ENCODE results near the gene ZNF48.

DNA sequence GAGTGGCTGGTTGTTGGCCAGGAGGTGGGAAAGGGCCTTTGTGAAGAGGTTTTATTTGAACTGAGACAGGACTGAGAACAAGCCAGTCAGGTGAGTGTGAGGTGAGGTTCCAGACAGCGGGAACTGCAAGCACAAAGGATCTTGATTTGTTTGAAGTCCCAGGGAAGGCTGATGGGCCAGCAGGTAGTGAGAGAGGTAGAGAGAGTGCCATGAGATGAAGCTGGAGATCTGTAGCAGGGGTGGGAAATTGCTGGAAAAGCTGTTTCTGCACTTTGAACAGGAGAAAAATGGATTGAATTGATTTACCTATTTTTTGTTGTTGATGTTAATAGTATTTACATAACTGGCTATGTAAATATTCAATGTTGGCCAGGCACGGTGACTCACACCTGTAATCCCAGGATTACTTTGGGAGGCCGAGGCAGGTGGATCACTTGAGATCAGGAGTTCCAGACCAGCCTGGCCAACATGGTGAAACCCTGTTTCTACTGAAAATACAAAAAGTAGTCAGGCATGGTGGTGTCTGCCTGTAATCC, 42.4 kb downstream of the ZNF48 start:
- TF ChIP-seq, protein P1, sequence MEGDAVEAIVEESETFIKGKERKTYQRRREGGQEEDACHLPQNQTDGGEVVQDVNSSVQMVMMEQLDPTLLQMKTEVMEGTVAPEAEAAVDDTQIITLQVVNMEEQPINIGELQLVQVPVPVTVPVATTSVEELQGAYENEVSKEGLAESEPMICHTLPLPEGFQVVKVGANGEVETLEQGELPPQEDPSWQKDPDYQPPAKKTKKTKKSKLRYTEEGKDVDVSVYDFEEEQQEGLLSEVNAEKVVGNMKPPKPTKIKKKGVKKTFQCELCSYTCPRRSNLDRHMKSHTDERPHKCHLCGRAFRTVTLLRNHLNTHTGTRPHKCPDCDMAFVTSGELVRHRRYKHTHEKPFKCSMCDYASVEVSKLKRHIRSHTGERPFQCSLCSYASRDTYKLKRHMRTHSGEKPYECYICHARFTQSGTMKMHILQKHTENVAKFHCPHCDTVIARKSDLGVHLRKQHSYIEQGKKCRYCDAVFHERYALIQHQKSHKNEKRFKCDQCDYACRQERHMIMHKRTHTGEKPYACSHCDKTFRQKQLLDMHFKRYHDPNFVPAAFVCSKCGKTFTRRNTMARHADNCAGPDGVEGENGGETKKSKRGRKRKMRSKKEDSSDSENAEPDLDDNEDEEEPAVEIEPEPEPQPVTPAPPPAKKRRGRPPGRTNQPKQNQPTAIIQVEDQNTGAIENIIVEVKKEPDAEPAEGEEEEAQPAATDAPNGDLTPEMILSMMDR (IDR thresholded peaks at IDR 0.05): no peak
- no peak for TF ChIP-seq POLR2A (IDR thresholded peaks at IDR 0.05)

All from ovary (tissue), 3 donors.